GM12891 (cell line): ENCODE results near the gene KHDRBS1.
"Not testable (repeated sequence)": the region's sequence is repeated elsewhere in the genome, so short reads cannot be mapped to it uniquely, and the experiment has no call there.

Experiments used
- DNase-seq: peaks from one replicate; pipeline ENCODE4 v3.0.0; 2011; ENCODE audit warnings: low spot score; ENCODE audit not compliant: insufficient read length
- FAIRE-seq: peaks from 2 replicates; lab custom pipeline; 2011; peaks lifted over from hg19 to GRCh38; lab: Jason Lieb, UNC
- PAX5 ChIP-seq: IDR thresholded peaks from 2 replicates; pipeline ENCODE4 v1.6.1; 2011; ENCODE audit warnings: low read length, moderate library complexity, mild to moderate bottlenecking; ENCODE audit not compliant: insufficient read depth, severe bottlenecking
- POLR2A ChIP-seq: IDR thresholded peaks from 2 replicates; pipeline ENCODE4 v1.6.1; 2011; ENCODE audit warnings: low read depth, low read length, control low read depth
- POLR2AphosphoS5 ChIP-seq: IDR thresholded peaks from 2 replicates; pipeline ENCODE4 v1.6.1; 2011; ENCODE audit warnings: low read depth, low read length, control low read depth
- POU2F2 ChIP-seq: IDR thresholded peaks from 2 replicates; pipeline ENCODE4 v1.6.1; 2011; ENCODE audit warnings: low read depth, mild to moderate bottlenecking, control low read depth, low read length, moderate library complexity
- SPI1 ChIP-seq: IDR thresholded peaks from 2 replicates; pipeline ENCODE4 v1.6.1; 2011; ENCODE audit warnings: low read depth, low read length, control low read depth
- TAF1 ChIP-seq: IDR thresholded peaks from 2 replicates; pipeline ENCODE4 v1.6.1; 2011; ENCODE audit warnings: low read depth, low read length, control low read depth

KHDRBS1 gene

DNA sequence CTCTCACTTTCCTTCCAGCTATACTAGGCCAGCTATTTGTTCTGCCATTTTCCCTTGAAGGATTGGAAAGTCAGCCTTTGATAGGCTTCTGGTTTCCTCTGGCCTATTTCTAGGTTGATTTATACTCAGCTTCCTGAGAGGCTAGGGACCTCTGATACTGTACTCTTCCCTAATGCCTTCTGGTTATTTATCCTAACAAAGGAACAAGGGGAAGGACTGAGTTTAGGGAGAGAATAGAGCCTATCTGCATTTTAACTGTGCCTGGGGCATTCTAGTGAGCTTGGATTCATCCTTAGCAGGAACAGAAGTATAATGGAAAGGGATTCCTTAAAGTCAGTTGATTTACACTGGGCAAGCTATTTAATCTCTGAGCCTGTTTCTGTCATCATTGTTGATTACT is 47.2 kb downstream of the KHDRBS1 start:
- no peak for FAIRE-seq
- no peak for DNase-seq
- TF ChIP-seq POLR2A (no peak), POLR2AphosphoS5 (no peak), PAX5 (no peak), POU2F2 (no peak), SPI1 (no peak)

GRCh38 chr1:32062867-32063230 is 49.2 kb downstream of the KHDRBS1 start:
- DNase-seq (no peak), FAIRE-seq (no peak)
- TF ChIP-seq SPI1: no peak

DNA sequence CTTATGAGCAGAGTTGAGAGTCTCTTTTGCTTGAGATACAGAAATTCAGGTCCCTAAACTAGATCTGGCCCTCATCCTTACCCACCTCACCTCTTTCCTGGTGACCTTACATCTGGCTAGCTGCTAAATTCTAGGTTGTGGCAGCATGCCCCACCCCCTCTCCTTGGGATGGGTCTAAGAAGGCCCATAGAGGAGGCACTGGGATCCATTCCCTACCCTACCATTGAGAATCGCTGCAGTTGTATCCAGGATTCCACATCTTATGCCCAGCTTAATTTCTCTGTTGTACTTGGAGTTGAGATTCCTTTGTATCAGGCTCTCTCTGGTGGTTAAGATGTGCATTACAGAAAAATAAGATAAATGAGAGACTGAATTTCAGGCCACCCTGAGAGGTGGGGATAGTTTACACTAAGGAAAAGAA is 49.6 kb downstream of the KHDRBS1 start:
- no peak for DNase-seq
- no peak for FAIRE-seq
- no peak for TF ChIP-seq PAX5
- TF ChIP-seq POLR2AphosphoS5: no peak
- no peak for TF ChIP-seq SPI1
- no peak for TF ChIP-seq POU2F2
- no peak for TF ChIP-seq TAF1
- no peak for TF ChIP-seq POLR2A

- not testable (repeated sequence) for DNase-seq, FAIRE-seq
Observed at GRCh38 chr1:32065613-32066488, 52.2 kb downstream of the KHDRBS1 start.

GRCh38 chr1:32066489-32066873 is 52.8 kb downstream of the KHDRBS1 start:
- DNase-seq (no peak), FAIRE-seq (peak; percentile 77)
- TF ChIP-seq POU2F2 (no peak), POLR2AphosphoS5 (0 out of 2 replicates have a peak, but pooled peaks have one; percentile 27), SPI1 (peak; percentile 79)

- TF ChIP-seq POLR2AphosphoS5 (no peak), POU2F2 (no peak), PAX5 (no peak), POLR2A (no peak), TAF1 (no peak), SPI1 (no peak)
- DNase-seq: no peak
- no peak for FAIRE-seq
Observed at GRCh38 chr1:32068957-32069588, 55.4 kb downstream of the KHDRBS1 start.

GRCh38 chr1:32071758-32072621 is 58.3 kb downstream of the KHDRBS1 start:
- DNase-seq: no peak
- FAIRE-seq: no peak
- TF ChIP-seq SPI1: no peak
- no peak for TF ChIP-seq POU2F2
- no peak for TF ChIP-seq TAF1
- TF ChIP-seq PAX5: no peak
- TF ChIP-seq POLR2A: no peak
- TF ChIP-seq POLR2AphosphoS5: no peak

DNA sequence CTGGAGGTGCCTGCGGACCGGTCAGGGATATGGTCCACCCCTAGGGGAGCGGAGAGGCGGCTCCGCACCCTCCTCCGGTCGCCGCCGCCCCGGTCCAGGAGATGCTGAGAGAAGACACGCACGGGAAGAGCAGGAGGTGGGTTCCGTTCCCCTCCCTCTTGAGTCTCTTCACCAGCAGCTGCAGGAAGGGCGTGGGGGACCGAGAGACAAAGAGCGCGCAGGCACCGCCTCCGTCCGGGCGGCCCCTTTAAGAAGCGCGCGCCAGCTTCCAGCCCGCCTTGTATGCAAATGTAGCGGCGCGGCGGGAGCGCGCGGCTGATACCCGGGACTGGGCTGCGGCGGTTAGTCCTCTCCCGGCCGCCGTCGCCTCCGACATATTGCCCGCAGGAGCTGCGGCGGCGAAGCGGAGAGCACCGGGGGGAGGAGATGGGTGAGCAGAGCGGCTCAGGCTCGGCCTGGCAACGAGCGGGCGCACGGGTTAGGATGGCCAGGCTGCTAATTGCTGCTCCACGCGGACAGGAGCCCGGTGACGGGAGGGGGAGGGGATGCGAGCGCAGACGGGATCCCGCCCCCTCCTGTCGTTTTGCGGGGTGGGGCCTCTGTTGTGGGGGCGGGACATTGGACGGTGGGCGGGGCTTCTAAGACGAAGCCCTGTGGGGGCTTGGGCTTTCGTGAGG is 59.1 kb downstream of the KHDRBS1 start, which contains the start of gene TMEM39B:
Gene TMEM39B, plus strand, starts transcription at position 318 of the 677 bp plus-strand sequence. Its CDS starts 109 bp downstream, at position 427.
- DNase-seq: peak; percentile 89
- peak; percentile 93 for FAIRE-seq

GRCh38 chr1:32073299-32074229 is 59.9 kb downstream of the KHDRBS1 start:
- TF ChIP-seq PAX5: no peak
- TF ChIP-seq POLR2A: 0 out of 2 replicates have a peak, but pooled peaks have one; percentile 7
- no peak for TF ChIP-seq POU2F2
- no peak for TF ChIP-seq TAF1
- TF ChIP-seq POLR2AphosphoS5: no peak
- no peak for FAIRE-seq
- DNase-seq: no peak

More for the DNA sequence above, 59.1 kb downstream of the KHDRBS1 start, which contains the start of gene TMEM39B:
- TF ChIP-seq POLR2A (peak; percentile 71), POLR2AphosphoS5 (peak; percentile 87), TAF1 (peak; percentile 56), SPI1 (no peak), POU2F2 (peak; percentile 99), PAX5 (peak; percentile 48)
